Activated CD4-positive, alpha-beta T cell treated with anti-CD3 and anti-CD28 coated beads for 24 hours (primary cell): ENCODE data around the gene TESK2.
"Not testable (repeated sequence)": the region's sequence is repeated elsewhere in the genome, so short reads cannot be mapped to it uniquely, and the experiment has no call there.

Experiments
- DNase-seq, 2 donors: peaks; one replicate each; pipeline ENCODE4 v3.0.0-alpha.2; 2020; ENCODE audit warnings: low read depth in 2 of 2

TESK2 gene

DNA sequence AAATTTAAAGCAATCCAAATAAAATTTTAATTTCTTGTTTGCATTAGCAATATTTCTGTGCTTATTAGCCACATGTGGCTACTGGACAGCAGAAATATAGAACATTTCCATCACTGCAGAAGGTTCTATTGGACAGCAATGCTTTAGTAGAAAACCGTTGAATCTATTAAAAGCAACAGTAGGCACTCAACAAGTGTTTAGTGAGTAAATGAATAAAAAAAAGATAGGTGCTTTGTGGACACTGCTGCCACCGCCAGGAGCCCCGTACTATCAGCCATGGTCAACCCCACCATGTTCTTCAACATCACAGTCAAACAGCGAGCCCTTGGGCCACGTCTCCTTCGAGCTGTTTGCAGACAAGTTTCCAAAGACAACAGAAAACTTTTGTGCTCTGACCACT lies 76.2 kb downstream of the TESK2 start:
- DNase-seq = no peak

DNA sequence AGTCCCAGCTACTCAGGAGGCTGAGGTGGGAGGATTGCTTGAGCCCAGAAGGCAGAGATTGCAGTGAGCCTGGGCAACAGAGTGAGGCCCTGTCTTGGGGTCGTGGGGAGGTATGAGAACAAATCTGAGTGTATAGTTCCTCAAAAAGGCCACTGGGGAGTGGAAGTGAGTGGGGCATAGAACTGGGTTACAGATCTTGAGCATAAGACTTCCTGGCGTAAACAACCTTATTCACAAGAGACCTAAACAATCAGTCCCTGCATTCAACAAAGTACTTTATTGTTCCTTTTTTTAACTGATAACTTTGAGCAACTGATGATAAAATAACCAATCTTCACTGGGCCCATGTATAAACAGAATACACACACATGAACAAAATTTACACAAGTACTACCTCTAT lies 78.1 kb downstream of the TESK2 start:
- no peak for DNase-seq

DNA sequence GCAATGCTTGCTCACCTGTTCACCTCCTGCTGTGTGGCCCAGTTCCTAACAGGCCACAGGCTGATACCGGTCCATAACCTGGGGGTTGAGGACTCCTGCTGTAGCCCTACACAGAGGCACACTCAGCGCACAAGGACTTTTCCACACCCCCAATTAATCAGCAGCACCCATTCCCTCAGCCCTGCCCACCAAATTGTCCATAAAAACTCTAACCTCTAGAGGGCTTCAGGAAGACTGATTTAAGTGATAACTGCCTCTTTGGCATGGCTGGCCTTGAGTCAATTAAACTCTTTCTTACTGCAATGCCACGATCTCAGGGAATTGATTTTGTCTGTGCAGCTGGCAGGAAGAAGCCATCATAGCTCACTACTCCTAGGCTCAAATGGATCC lies 79.5 kb downstream of the TESK2 start:
- no peak for DNase-seq

DNA sequence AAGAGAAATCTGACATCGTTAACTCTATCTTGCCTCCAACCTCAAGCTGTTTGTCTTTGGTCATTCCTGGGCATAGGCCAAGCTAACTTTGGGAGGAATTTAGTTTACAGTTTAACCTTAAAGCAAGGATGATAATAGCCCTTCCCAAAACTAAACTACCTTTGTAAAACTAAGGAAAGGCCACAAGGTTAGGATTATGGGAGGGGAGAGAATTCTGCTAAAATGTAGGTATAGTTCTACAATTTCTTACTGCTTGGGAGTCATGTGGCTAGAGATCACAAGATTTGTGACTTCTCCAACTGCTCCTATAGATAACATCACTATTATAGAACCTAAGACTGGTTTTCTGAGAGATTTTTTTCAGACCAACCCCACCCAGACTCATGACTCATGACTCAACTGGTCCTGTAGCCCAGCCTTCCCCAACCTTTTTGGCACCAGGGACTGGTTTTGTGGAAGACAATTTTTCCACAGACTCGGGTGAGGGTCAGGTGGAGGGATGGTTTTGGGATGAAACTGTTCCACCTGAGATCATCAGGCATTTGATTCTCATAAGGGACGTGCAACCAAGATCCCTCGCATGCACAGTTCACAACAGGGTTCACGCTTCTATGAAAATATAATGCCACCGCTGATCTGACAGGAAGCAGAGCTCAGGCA lies 80.0 kb downstream of the TESK2 start:
- DNase-seq = no peak

DNA sequence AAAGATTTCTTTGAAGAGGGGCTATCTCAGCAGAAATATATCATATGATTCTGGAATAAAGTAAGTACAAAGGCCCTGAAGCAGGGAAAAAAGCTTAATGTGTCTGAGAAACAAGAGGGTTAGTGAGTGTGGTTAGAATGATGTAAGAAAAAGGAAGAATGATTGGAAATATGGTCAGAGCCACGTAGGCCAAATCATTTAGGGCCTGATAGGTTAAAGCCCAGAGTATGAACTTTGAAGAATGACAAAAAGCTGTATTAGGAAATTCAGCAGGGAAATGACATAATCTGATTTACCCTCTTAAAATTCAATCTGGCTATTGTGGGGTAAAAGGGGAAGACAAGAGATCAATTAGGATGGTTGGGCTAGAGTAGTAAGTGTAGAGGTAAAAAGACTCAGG lies 81.7 kb downstream of the TESK2 start:
- DNase-seq = no peak

DNA sequence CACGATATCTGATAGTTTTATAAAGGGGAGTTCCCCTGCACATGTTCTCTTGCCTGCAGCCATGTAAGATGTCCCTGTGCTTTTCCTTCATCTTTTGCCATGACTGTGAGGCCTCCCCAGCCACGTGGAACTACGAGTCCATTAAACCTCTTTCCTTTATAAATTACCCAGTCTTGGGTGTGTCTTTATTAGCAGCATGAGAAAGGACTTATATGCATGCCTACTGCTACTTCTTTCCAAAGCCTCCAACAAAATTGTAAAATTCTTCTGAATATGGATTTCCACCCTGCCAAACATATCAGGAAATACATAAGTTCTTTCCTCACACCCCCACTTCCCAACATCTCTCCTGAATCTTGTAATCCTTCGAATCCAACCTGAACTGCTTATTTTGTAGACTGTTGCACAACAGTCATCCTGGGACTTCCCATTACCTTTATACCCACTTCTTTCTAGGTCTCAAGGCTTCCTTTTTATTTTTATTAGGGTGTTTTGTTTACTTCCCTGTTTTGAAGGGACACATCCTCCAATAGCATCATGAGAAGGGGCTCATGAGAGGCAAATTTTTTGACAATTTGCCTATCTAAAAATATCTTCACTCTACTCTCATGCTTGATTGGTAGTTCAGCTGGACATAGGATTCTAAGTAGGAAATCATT lies 83.2 kb downstream of the TESK2 start:
- DNase-seq = no peak

DNA sequence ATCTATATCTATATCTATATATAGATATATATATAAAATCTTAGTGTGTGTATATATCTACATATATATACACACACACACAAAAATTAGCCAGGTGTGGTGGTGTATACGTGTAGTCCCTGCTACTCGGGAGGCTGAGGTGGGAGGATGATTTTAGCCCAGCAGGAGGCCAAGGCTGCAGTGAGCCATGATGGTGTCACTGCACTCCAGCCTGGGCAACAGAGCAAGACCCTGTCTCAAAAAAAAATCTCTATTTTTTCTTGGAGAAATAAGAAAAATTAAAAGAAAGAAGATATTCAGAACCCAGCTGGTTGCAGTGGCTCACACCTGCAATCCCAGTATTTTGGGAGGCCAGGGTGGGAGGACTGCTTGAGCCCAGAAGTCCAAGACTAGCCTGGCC lies 85.3 kb downstream of the TESK2 start:
- DNase-seq = no peak

DNA sequence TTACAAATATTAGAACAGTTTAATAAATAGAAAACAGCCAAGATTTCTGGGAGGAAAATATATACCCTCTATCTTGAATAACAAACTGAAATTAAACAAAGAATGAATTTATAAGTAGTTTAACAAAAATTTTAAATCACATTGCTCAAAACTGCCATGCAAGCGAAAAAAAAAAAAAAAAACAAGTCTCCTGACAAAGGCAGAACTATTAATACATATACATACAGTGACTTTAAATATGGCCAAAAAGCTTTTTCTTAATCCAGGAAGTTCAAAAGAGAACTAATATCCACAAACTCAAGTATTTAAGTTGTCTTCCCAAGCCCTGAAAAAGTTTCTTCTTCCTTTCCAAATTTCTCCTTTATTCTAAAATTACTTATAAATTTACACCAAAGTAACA lies 87.2 kb downstream of the TESK2 start:
- DNase-seq = no peak

DNA sequence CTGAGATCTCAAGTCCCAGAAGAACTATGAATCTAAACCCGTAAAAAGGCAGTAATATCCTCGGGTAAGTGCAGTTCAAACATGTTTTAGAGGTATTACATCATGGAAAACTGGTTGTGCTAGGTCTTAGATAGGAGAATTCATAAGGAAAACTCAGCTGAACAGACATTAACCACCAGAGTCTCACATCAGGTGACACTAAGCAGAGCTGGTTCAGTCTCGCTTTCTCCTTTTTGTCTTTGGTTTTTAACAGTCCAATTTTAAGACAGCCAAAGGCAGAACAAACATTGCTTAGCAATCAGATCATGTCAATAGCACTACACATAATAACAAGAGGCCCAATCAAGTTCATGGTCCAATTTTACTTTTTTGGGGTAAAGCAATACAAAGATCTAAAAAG lies 87.7 kb downstream of the TESK2 start:
- DNase-seq = no peak

DNA sequence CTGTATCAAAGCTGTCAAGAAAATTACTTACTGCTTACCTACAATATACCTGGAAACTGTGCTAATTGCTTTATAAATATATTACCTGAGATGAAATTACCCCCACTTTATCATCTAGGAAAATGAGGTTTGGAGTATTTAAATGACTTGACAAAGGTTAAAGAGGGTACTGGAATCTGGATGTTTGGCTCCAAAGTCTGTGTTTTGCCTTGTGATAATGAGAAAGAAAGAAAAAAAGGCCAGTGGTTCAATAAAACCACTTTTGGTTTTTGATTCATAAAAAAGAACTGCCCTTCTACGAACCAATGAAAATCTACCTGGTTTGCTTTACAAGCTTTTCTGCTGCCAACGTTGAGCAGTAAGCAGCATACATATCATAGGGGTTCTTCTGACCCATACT lies 89.4 kb downstream of the TESK2 start:
- DNase-seq = no peak

DNA sequence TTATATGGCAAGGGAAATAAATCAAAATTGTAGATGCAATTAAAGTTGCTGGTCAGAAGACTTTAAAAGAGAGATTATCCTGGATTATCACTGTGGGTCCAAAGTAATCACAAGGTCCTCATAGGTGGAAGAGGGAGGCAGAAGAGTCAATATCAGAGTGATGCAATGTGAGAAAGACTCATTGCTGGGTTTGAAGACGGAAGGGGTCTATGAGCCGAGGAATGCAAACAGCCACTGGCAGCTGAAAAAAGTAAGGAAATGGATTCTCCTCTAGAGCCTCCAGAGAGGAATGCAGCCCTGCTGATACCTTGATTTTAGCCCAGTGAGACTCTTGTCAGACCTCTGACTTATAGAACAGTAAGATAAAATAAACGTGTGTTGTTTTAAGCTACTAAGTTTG lies 90.9 kb downstream of the TESK2 start:
- DNase-seq = no peak

DNA sequence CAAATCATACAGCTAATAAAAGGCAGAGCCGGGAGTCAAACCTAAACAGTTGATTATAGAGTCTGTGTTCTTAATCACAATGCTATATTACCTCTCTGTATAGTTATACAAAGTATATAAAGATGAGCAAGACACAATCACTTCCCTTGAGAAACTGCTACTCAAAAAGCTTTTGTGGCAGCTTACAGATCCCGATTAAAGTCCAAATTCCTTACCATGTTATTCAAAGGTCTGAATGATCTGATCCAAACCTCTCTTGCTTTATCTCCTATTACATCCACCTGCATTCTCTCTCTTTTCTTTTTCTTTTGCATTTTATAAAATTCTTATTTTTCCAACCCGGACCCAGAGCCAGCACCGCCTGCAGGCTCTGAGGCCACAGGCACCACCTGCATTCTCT lies 93.7 kb downstream of the TESK2 start:
- DNase-seq = no peak

DNA sequence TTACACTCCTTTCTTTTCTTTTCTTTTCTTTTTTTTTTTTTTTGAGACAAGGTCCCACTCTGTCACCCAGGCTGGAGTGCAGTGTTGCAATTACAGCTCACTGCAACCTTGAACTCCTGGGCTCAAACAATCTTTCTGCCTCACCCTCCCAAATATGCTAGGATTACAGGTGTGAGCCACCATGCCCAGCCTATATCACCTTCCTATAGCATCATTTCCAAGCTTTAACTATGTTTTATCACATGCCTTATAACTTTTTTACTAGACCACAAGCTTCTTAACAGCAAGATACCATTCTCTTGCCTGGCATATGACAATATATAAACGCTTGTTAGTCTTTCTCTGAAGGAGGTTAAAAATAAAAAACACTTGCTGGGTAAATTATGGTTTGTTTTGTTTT lies 95.4 kb downstream of the TESK2 start:
- DNase-seq = no peak

DNA sequence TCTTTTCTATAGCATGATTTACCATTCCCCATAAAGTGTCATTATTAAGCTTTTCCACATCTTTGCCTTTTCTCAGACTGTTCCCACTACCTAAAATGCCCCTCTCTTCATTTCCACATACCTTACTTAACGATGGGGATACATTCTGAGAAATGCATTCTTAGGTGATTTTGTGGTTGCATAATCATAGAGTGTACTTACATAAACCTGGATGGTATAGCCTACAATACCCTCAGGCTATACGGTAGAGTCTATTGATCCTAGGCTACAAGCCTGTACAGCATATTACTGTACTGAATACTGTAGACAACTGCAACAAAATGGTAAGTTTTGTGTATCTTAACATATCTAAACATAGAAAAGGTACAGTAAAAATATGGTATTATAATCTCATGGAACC lies 95.9 kb downstream of the TESK2 start:
- DNase-seq = no peak

DNA sequence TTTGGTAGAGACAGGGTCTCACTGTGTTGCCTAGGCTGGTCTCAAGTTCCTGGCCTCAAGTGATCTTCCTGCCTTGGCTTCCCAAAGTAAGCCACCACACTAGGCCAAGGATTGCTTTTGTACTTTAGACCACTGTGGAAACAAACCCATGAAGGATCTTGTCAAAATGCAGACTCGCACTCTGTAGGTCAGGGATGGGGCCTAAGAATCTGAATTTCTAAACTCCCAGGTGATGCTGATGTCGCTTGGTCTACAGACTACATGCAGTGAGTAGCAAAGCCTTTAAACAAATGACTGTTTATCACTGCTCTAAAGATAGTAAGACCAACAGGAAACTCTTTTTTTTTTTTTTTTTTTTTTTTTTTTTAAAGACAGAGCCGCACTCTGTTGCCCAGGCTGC lies 96.6 kb downstream of the TESK2 start:
- no peak for DNase-seq

DNA sequence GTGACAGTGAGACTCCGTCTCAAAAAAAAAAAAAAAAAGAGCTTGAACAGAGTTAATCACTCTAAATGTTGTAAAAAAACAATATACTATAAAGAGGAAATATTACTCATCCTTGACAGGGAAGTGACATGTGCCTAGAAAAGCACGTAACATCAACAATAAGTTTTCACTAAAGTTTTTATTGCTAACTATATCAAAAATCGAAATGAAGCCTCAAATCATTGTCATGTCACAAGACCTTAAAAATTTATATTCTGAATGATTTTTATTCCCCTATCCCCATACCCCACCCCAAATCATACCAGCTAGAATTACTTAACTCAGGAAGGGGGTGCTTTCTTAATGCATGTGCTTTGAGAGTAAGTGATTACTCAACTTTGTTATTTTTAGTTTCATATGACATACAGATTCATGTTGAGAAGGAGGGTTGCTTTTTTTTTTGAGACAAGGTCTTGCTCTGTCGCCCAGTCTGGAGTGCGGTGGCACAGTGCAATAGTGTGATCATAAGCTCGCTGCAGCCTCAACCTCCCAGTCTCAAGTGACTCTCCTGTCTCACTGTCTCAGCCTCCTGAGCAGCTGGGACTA lies 97.2 kb downstream of the TESK2 start:
- DNase-seq = no peak

DNA sequence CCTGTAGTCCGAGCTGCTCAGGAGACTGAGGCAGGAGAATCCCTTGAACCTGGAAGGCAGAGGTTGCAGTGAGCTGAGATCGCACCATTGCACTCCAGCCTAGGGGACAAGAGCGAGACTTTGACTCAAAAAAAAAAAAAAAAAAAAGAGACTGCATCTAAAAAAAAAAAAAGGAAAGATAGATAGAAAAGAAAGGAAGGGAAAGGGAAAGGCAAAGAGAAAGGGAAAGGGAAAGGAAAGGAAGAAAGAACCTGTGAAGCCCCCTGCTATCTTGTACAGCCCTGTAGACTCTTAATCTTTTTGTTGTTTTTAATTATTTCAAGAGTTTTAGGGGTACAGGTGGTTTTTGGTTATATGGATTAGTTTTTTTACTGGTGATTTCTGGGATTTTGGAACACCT lies 104.7 kb downstream of the TESK2 start:
- no peak for DNase-seq

DNA sequence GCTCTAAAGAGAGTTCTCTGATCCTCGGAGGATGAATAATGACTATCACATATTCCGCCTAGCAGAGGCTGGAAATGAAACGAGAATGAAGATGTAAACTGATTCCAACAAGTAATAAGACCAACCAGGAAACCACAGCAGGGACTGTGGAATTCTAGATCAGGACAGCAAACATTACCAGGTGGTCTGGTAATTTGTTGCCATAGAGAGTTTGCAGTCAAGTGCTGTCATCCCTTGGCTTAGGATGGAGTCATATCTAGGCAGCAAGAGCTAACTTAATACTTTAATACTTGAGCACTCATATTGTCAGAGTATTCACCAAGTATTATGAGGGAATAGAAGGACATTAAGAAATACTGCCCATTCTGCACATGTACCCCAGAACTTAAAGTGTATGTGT lies 105.7 kb downstream of the TESK2 start:
- DNase-seq = no peak

DNA sequence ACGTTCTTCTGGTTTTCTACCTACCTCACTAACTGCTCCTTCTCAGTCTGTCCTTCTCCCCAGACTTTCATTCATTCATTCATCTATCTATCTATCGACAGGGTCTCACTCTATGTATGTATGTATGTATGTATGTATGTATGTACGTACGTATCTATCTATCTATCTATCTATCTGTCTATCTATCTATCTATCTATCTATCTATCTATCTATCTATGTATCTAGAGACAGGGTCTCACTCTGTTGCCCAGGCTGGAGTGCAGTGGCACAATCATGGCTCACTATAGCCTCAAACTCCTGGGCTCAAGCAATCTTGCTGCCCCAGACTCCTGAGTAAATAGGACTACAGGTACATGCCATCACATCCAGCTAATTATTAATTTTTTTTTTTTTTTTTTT lies 106.8 kb downstream of the TESK2 start:
- DNase-seq = not testable (repeated sequence)

DNA sequence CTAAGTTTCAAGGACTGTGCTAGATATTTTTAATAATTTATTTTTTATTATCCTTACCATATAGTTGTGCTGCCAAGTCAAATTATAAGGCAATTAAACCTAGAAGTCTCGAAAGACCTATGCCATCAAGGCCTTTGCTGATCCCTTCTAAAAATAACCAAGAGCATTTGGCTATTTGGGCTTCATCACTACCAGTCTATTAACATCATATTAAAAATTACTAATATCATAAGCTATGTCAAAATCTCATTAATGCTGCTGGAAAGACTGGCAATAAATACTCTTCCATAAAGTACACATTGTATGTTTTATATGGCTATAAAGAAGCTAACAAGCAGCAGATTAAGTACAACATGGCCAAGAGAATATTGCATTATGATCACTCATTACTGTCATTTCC lies 107.8 kb downstream of the TESK2 start:
- no peak for DNase-seq

DNA sequence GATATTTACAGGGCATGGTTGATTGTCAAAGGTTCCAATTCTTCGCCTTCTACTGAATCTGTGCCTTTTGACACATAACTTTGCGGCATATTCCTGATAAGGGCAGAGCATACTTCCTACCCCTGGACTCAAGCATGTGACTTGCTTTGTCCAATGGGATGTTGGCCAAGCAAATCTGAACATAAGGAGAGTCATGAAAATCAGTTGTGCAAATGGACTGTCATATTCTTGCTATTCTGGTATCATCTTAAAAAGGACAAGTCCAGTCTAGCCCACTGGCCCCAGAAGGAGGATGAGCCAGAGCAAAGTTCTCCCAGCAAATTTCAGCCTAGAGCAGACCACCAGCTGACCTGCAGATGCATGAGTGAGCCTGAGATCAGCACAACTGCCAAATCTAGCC lies 109.7 kb downstream of the TESK2 start:
- DNase-seq = no peak

DNA sequence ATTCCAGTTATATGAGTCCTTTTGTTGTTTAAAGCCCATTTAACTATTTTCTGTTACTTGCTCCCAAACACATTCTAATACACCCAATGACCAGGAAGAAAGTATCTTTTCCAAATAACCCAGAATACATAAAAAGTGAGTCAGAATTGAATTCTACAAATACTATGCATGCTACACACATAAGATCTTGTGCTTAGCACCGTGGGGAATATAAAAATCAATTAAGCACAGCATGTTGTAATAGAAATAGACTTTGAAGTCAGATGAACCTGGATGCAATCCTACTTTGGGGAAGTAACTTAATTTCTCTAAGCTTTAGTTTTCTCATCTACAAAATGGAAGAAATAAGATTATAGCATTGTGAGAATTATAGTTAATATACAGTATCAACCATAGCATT lies 110.2 kb downstream of the TESK2 start:
- no peak for DNase-seq

DNA sequence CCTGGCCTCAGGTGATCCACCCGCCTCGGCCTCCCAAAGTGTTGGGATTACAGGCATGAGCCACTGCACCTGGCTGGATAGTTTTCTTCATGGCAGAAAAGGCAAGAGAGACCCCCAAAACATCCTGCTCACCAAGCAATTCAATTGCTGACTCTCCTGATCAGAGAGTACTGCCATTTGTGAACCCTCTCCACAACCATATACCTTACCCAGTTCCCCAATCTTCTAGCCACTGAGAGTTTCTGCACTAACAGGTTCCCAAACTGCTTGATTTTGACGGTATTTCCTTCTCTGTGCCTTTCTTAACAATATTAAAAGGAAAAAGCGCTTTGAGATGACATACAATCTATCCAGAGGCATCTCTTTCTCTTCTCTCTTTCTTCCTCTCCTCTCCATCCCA lies 110.8 kb downstream of the TESK2 start:
- no peak for DNase-seq

DNA sequence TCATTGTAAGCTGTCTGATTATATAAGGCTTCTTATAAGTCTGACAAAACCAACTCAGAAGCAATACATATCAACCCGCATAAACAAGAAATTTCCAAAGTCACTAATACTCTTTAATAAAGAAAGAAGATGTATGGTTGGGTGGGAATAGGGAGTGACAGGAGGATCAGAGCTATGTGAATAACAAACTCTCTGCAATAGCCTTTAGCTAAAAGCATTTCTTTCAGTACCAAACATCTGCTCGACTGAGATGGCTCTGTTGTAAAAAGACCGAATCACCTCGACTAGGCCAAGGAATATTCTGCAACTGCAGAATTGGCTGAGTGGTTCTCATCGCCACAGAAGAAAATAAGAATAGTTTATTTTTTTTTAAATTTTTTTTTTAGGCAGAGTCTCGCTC lies 111.4 kb downstream of the TESK2 start:
- no peak for DNase-seq
